ENCODE measurements around the gene MT1M. TPM values are rescaled to one million over a fixed set of nuclear protein-coding genes. Genes with fewer than 3 reads are reported as not detected.

MT1M gene
- total RNA-seq, 1 donor from 2014 or later, result not detected

- H3K4me3 Mint-ChIP-seq (ENCODE audit: unreplicated experiment), result no peak overlapping the region
- no peak overlapping the region for H3K27ac Mint-ChIP-seq (ENCODE audit: unreplicated experiment)
- peaks cover 7% of the 10 kb centered on the region for H3K4me1 Mint-ChIP-seq (ENCODE audit: unreplicated experiment)
- no peaks in the 10 kb centered on the region for H3K36me3 Mint-ChIP-seq (ENCODE audit: low read depth, unreplicated experiment)
- H3K27me3 Mint-ChIP-seq (ENCODE audit: unreplicated experiment), result peaks cover 17% of the 10 kb centered on the region
- no peak for DNase-seq (ENCODE audit: low spot score)
- no peaks in the 10 kb centered on the region for H3K9me3 Mint-ChIP-seq (ENCODE audit: unreplicated experiment)
- TF ChIP-seq CTCF (IDR thresholded peaks at IDR 0.05; ENCODE audit: unreplicated experiment), result no peak
Observed at GRCh38 chr16:56653218-56653617, 20.8 kb downstream of the MT1M start.

- Mint-ChIP-seq H3K36me3 (ENCODE audit: low read depth, unreplicated experiment) (no peaks in the 10 kb centered on the region), H3K4me3 (ENCODE audit: unreplicated experiment) (peak within 1 kb of the TSS; percentile 88), H3K9me3 (ENCODE audit: unreplicated experiment) (no peaks in the 10 kb centered on the region), H3K27me3 (ENCODE audit: unreplicated experiment) (peaks cover 22% of the 10 kb centered on the region), H3K4me1 (ENCODE audit: unreplicated experiment) (peaks cover 10% of the 10 kb centered on the region), H3K27ac (ENCODE audit: unreplicated experiment) (no peak within 1 kb of the TSS)
- no peak for TF ChIP-seq CTCF (IDR thresholded peaks at IDR 0.05; ENCODE audit: unreplicated experiment)
- DNase-seq (ENCODE audit: low spot score), result no peak
Observed at GRCh38 chr16:56657555-56658326, 25.3 kb downstream of the MT1M start, which contains the start of gene MT1F. MT1F (plus strand) TSS chr16:56657959; CDS start chr16:56658059, 100 bp downstream.

GRCh38 chr16:56658327-56658875 is 25.9 kb downstream of the MT1M start:
- Mint-ChIP-seq H3K27ac (ENCODE audit: unreplicated experiment) (no peak overlapping the region), H3K4me3 (ENCODE audit: unreplicated experiment) (peak overlapping the region; percentile 88), H3K4me1 (ENCODE audit: unreplicated experiment) (peaks cover 10% of the 10 kb centered on the region), H3K9me3 (ENCODE audit: unreplicated experiment) (no peaks in the 10 kb centered on the region), H3K27me3 (ENCODE audit: unreplicated experiment) (peaks cover 18% of the 10 kb centered on the region), H3K36me3 (ENCODE audit: low read depth, unreplicated experiment) (no peaks in the 10 kb centered on the region)
- DNase-seq (ENCODE audit: low spot score), result no peak
- TF ChIP-seq CTCF (IDR thresholded peaks at IDR 0.05; ENCODE audit: unreplicated experiment), result no peak

- peaks cover 18% of the 10 kb centered on the region for H3K27me3 Mint-ChIP-seq (ENCODE audit: unreplicated experiment)
- H3K9me3 Mint-ChIP-seq (ENCODE audit: unreplicated experiment), result no peaks in the 10 kb centered on the region
- peak overlapping the region; percentile 31 for H3K4me3 Mint-ChIP-seq (ENCODE audit: unreplicated experiment)
- H3K36me3 Mint-ChIP-seq (ENCODE audit: low read depth, unreplicated experiment), result no peaks in the 10 kb centered on the region
- TF ChIP-seq CTCF (IDR thresholded peaks at IDR 0.05; ENCODE audit: unreplicated experiment), result no peak
- peaks cover 7% of the 10 kb centered on the region for H3K4me1 Mint-ChIP-seq (ENCODE audit: unreplicated experiment)
- no peak overlapping the region for H3K27ac Mint-ChIP-seq (ENCODE audit: unreplicated experiment)
- no peak for DNase-seq (ENCODE audit: low spot score)
Observed at GRCh38 chr16:56662357-56663354, 30.2 kb downstream of the MT1M start.

Data from endothelial cell (in vitro differentiated cells).